SK-N-SH (cell line): ENCODE data around the gene RPH3AL. TPM values are rescaled to one million over a fixed set of nuclear protein-coding genes. Genes with fewer than 3 reads are reported as not detected.

Experiments used
- CTCF ChIA-PET: fragments of 300-600, 350-600 bp; formaldehyde crosslinking; extraction: SDS; loops from one replicate; lab custom pipeline; 2021; lab: Yijun Ruan, JAX
- POLR2A ChIA-PET: fragments of 350-600 bp; sonication (Branson Sonifier 250); formaldehyde crosslinking; extraction: SDS; loops from one replicate; lab custom pipeline; 2020; ENCODE audit warnings: antibody characterized with exemption, inconsistent platforms; lab: Yijun Ruan, JAX
- DNase-seq: peaks from one replicate; pipeline ENCODE4 v3.0.0; 2012
- H2AFZ ChIP-seq: fragments of 200-600 bp; sonication (generic); 2 replicates; pipeline ENCODE4 v1.8.1; 2016; ENCODE audit warnings: antibody characterized with exemption, mild to moderate bottlenecking, low read depth
- H3F3A ChIP-seq: fragments of 200-600 bp; sonication (generic); replicated peaks from 2 replicates; pipeline ENCODE3; 2016; ENCODE audit warnings: antibody characterized with exemption, mild to moderate bottlenecking; ENCODE audit not compliant: insufficient read depth
- H3K27ac ChIP-seq, 2 experiments: fragments of 200-500 bp in 1 of 2; fragments of 200-600 bp in 1 of 2; sonication (Bioruptor generic) in 1 of 2; sonication (generic), shearing (Covaris generic) in 1 of 2; 2 replicates each; pipeline versions ENCODE4 v1.5.1 to v1.6.1; 2014 to 2016; ENCODE audit warnings: low read depth in 2 of 2, inconsistent platforms in 1 of 2, low read length in 1 of 2, mild to moderate bottlenecking in 1 of 2, mixed read lengths in 1 of 2
- H3K27me3 ChIP-seq: fragments of 200-600 bp; sonication (generic), shearing (Covaris generic); 2 replicates; pipeline ENCODE4 v1.6.1; 2016; ENCODE audit warnings: mixed run types; ENCODE audit not compliant: insufficient read depth
- H3K36me3 ChIP-seq, 2 experiments: fragments of 200-500 bp in 1 of 2; fragments of 200-600 bp in 1 of 2; sonication (Bioruptor generic) in 1 of 2; sonication (generic) in 1 of 2; replicated peaks in 1 of 2; 2 replicates each; pipeline versions ENCODE3 to v1.5.1; 2014 to 2016; ENCODE audit warnings: low read length in 1 of 2, mild to moderate bottlenecking in 1 of 2; ENCODE audit not compliant: insufficient read depth in 2 of 2, control insufficient read depth in 1 of 2
- H3K4me1 ChIP-seq, 2 experiments: fragments of 200-500 bp in 1 of 2; fragments of 200-600 bp in 1 of 2; sonication (Bioruptor generic) in 1 of 2; sonication (generic), shearing (Covaris generic) in 1 of 2; 2 replicates each; pipeline versions ENCODE4 v1.5.1 to v1.6.1; 2014 to 2016; ENCODE audit warnings: low read depth in 1 of 2, low read length in 1 of 2, mixed run types in 1 of 2; ENCODE audit not compliant: insufficient read depth in 2 of 2, control insufficient read depth in 1 of 2
- H3K4me2 ChIP-seq: fragments of 200-600 bp; sonication (generic), shearing (Covaris generic); 2 replicates; pipeline ENCODE4 v1.6.1; 2017; ENCODE audit warnings: mixed run types
- H3K4me3 ChIP-seq, 2 experiments: fragments of 200-500 bp in 1 of 2; fragments of 200-600 bp in 1 of 2; sonication (Bioruptor generic) in 1 of 2; sonication (generic), shearing (Covaris generic) in 1 of 2; 2 replicates each; pipeline versions ENCODE4 v1.5.1 to v1.8.1; 2014 to 2016; ENCODE audit warnings: low read depth in 2 of 2, inconsistent platforms in 1 of 2, low read length in 1 of 2, mild to moderate bottlenecking in 1 of 2, mixed read lengths in 1 of 2, moderate library complexity in 1 of 2
- H3K79me2 ChIP-seq: fragments of 200-600 bp; sonication (generic); 2 replicates; pipeline ENCODE4 v1.8.1; 2017; ENCODE audit warnings: mild to moderate bottlenecking; ENCODE audit not compliant: insufficient read depth
- H3K9ac ChIP-seq: fragments of 200-600 bp; sonication (generic); 2 replicates; pipeline ENCODE4 v1.6.1; 2017; ENCODE audit warnings: mixed run types
- H3K9me2 ChIP-seq: fragments of 200-600 bp; sonication (generic); 2 replicates; pipeline ENCODE4 v1.6.1; 2017; ENCODE audit warnings: mixed run types
- H3K9me3 ChIP-seq: fragments of 200-600 bp; sonication (generic); 2 replicates; pipeline ENCODE4 v1.6.1; 2017; ENCODE audit warnings: mixed run types, mild to moderate bottlenecking, moderate library complexity
- H4K20me1 ChIP-seq: fragments of 200-600 bp; sonication (generic); 2 replicates; pipeline ENCODE4 v1.6.1; 2017; ENCODE audit warnings: mild to moderate bottlenecking, mixed run types; ENCODE audit not compliant: insufficient read depth
- ELF1 ChIP-seq: IDR thresholded peaks from 2 replicates; pipeline ENCODE4 v1.4.0; 2012
- FOSL2 ChIP-seq: IDR thresholded peaks from 2 replicates; pipeline ENCODE4 v1.4.0; 2012; ENCODE audit warnings: low read depth, mild to moderate bottlenecking, moderate library complexity, borderline replicate concordance
- FOXJ3 ChIP-seq: sonication (generic); formaldehyde crosslinking; IDR thresholded peaks from 2 replicates; pipeline ENCODE4 v1.5.1; 2020; ENCODE audit warnings: mild to moderate bottlenecking, missing genetic modification reagents
- GATA2 ChIP-seq: sonication (generic); formaldehyde crosslinking; IDR thresholded peaks from 2 replicates; pipeline ENCODE4 v1.5.0; 2020; ENCODE audit warnings: mild to moderate bottlenecking, missing genetic modification reagents
- IRF3 ChIP-seq: fragments of 150-350 bp; IDR thresholded peaks from 2 replicates; pipeline ENCODE4 v1.6.1; 2016; ENCODE audit warnings: mild to moderate bottlenecking, low read depth, low read length
- MAX ChIP-seq: IDR thresholded peaks from 2 replicates; pipeline ENCODE4 v1.4.0; 2012; ENCODE audit warnings: low read depth
- MXI1 ChIP-seq: IDR thresholded peaks from 2 replicates; pipeline ENCODE4 v1.6.1; 2012; ENCODE audit warnings: mild to moderate bottlenecking, low read depth, low read length, improper control_type of control experiment
- NFIC ChIP-seq: IDR thresholded peaks from 2 replicates; pipeline ENCODE4 v1.4.0; 2012; ENCODE audit warnings: borderline replicate concordance
- NRF1 ChIP-seq: IDR thresholded peaks from 2 replicates; pipeline ENCODE4 v1.6.1; 2012; ENCODE audit warnings: low read depth, mild to moderate bottlenecking, low read length
- POLR2AphosphoS5 ChIP-seq: IDR thresholded peaks from 2 replicates; pipeline ENCODE4 v1.6.1; 2012; ENCODE audit warnings: low read depth, low read length
- RCOR1 ChIP-seq: fragments of 150-350 bp; IDR thresholded peaks from 2 replicates; pipeline ENCODE4 v1.6.1; 2017; ENCODE audit warnings: antibody characterized with exemption, low read length
- REST ChIP-seq: IDR thresholded peaks from 2 replicates; pipeline ENCODE4 v1.6.1; 2012; ENCODE audit warnings: mild to moderate bottlenecking, low read depth, low read length, moderate library complexity
- RFX5 ChIP-seq: IDR thresholded peaks from 2 replicates; pipeline ENCODE4 v1.6.1; 2012; ENCODE audit warnings: mild to moderate bottlenecking, improper control_type of control experiment, low read length
- TCF12 ChIP-seq: IDR thresholded peaks from 2 replicates; pipeline ENCODE4 v1.4.0; 2012
- TEAD4 ChIP-seq: IDR thresholded peaks from 2 replicates; pipeline ENCODE4 v1.4.0; 2012; ENCODE audit warnings: mild to moderate bottlenecking, borderline replicate concordance; ENCODE audit not compliant: insufficient read depth
- YY1 ChIP-seq: IDR thresholded peaks from 2 replicates; pipeline ENCODE4 v1.4.0; 2012; ENCODE audit warnings: low read depth, mild to moderate bottlenecking
- WGBS: methylation state at CpG from one replicate; pipeline ENCODE4 v1.1.6; 2017; ENCODE audit warnings: low lambda C conversion rate; 5-methylcytosine and 5-hydroxymethylcytosine counted together
- polyA plus RNA-seq, 3 experiments: library from polyadenylated mRNA; depleted of rRNA; stranded (reverse); fragments of >200 nt; gene quantifications; 2 replicates each; pipeline ENCODE4 v1.2.3, GENCODE V29; 2012

RPH3AL gene
- polyA plus RNA-seq, 1 of the 3 experiments (the other 2 are of a cell fraction), result 2.9 TPM

- H3F3A ChIP-seq, result no peaks in the 10 kb centered on the region
- H3K9me3 ChIP-seq, result no peaks in the 10 kb centered on the region
- no peaks in the 10 kb centered on the region for H3K4me1 ChIP-seq
- no peaks in the 10 kb centered on the region for H3K79me2 ChIP-seq
- 84% methylated on average over 21 of the region's 31 CpGs for WGBS
- H4K20me1 ChIP-seq, result no peaks in the 10 kb centered on the region
- CTCF ChIA-PET, result interaction anchor here (0.8 kb wide), 1 partner anchor 16 kb away, joined by 4 read pairs; no protein-coding TSS in a partner anchor
- TF ChIP-seq NRF1, result no peak
- no peak for TF ChIP-seq RCOR1
- no peak for TF ChIP-seq FOXJ3 (CRISPR knock-in tag)
- no peak for TF ChIP-seq ELF1
- no peak for TF ChIP-seq FOSL2
- no peak for TF ChIP-seq IRF3
- TF ChIP-seq POLR2AphosphoS5, result no peak
- H3K36me3 ChIP-seq, result no peaks in the 10 kb centered on the region
- no peaks in the 10 kb centered on the region for H3K9me2 ChIP-seq
- no peak overlapping the region for H2AFZ ChIP-seq
- no peak overlapping the region for H3K4me3 ChIP-seq
- POLR2A ChIA-PET, result no interaction called here
- no peak overlapping the region for H3K9ac ChIP-seq
- no peak overlapping the region for H3K27ac ChIP-seq
- no peak for DNase-seq
- H3K27me3 ChIP-seq, result no peaks in the 10 kb centered on the region
- H3K4me2 ChIP-seq, result no peak overlapping the region
Observed at GRCh38 chr17:285751-286422, 66.7 kb downstream of the RPH3AL start.

GRCh38 chr17:284676-285355 is 67.8 kb downstream of the RPH3AL start:
- Histone ChIP-seq H3K4me2 (no peak overlapping the region), H3K36me3 (no peaks in the 10 kb centered on the region), H3K27ac (no peak overlapping the region), H4K20me1 (no peaks in the 10 kb centered on the region), H3K4me1 (no peaks in the 10 kb centered on the region), H3K9me3 (no peaks in the 10 kb centered on the region), H3K79me2 (no peaks in the 10 kb centered on the region), H3K9ac (no peak overlapping the region), H2AFZ (no peak overlapping the region), H3K27me3 (no peaks in the 10 kb centered on the region), H3K9me2 (no peaks in the 10 kb centered on the region), H3K4me3 (no peak overlapping the region), H3F3A (no peaks in the 10 kb centered on the region)
- ChIA-PET CTCF (interaction anchor here (0.8 to 1.6 kb wide), 2 partner anchors 17 to 128 kb away, joined by 4 read pairs; no protein-coding TSS in a partner anchor), POLR2A (no interaction called here)
- TF ChIP-seq REST (no peak), ELF1 (no peak), TCF12 (no peak), RFX5 (no peak), YY1 (no peak), NFIC (no peak), MAX (no peak), GATA2 (CRISPR knock-in tag) (no peak), MXI1 (no peak), FOSL2 (no peak), FOXJ3 (CRISPR knock-in tag) (no peak), TEAD4 (no peak), POLR2AphosphoS5 (no peak)
- DNase-seq, result no peak
- 84% methylated on average over 21 of the region's 29 CpGs for WGBS
